HG03280 (cell line): ENCODE data around the gene KLHL8.
"Not testable (repeated sequence)": the region's sequence is repeated elsewhere in the genome, so short reads cannot be mapped to it uniquely, and the experiment has no call there.

Experiments
- ATAC-seq: cut with Tn5 transposase; IDR thresholded peaks from one replicate; pipeline ENCODE4 v1.9.1; 2021; ENCODE audit warnings: mild to moderate bottlenecking, moderate library complexity; ENCODE audit not compliant: unreplicated experiment

The KLHL8 gene

DNA sequence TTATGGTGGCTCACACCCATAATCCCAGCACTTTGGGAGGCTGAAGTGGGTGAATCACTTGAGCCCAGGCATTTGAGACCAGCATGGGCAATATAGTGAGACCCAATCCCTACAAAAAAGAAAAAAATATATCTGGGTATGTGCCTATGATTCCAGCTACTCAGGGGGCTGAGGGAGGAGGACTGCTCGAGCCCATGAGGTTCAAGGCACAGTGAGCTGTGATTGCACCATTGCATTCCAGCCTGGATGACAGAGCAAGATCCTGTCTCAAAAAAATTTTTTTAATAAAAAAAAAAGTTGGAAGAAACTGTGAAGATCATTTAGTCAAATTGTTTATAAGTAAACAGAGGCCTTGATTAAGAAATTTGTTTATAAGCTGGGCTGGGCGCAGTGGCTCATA lies 39.7 kb downstream of the KLHL8 start:
- ATAC-seq: no peak

DNA sequence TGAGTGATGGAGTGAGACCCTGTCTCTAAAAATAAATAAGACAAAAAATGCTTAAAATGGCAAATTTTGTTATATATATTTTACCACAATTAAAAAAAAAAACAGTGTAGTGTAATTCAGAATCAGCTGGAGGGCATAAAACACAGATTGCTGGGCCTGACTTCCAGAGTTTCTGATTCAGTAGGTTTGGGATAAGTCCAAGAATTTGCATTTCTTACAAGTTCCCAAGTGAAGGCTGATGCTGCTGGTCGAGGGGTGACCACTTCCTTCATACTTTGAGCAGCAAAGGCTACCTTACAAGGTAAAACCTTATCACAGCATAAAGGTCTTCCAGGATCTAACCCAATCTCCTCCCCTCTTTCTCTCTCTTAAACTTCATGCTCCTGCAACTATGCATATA lies 40.7 kb downstream of the KLHL8 start:
- ATAC-seq: no peak

- no peak for ATAC-seq
These were observed 45.7 kb downstream of the KLHL8 start for GRCh38 chr4:87174672-87175071.

DNA sequence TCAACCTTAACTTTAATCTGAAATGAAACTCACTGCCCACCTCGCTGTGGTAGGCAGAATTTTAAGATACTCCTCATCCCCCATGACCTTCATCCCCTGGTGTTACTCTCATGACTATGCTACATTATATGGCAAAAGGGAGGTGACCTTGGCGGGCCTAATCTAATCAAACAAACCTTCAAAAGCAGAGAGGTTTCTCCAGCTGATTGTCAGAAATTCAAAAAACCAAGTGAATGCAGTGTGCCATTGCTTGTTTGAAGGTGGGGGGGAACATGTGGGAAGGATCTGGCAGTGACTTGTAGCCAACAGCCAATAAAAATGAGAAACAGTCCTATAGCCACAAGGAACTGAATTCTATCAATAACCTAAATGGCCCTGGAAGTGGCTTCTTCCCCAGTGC lies 48.5 kb downstream of the KLHL8 start:
- no peak for ATAC-seq

GRCh38 chr4:87166296-87166854 lies 54.0 kb downstream of the KLHL8 start:
- ATAC-seq: no peak

DNA sequence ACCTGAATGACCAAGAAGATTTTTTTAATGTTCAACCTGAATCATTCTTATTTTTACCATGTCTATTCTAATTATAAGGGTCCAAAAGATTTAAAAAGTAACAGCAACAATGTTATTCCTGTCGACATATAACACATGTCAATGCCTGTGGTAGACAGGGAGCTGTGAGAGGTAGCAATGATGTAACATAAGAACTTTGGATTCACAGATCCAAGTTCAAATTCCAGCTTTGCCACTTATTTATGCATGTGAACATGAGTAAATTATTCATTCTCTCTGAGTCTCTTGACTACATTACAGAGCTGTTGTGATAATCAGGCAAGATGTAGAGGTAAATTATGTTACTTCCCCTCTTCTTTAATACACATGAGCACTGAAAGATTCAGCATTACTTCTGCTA lies 54.5 kb downstream of the KLHL8 start:
- ATAC-seq: no peak

DNA sequence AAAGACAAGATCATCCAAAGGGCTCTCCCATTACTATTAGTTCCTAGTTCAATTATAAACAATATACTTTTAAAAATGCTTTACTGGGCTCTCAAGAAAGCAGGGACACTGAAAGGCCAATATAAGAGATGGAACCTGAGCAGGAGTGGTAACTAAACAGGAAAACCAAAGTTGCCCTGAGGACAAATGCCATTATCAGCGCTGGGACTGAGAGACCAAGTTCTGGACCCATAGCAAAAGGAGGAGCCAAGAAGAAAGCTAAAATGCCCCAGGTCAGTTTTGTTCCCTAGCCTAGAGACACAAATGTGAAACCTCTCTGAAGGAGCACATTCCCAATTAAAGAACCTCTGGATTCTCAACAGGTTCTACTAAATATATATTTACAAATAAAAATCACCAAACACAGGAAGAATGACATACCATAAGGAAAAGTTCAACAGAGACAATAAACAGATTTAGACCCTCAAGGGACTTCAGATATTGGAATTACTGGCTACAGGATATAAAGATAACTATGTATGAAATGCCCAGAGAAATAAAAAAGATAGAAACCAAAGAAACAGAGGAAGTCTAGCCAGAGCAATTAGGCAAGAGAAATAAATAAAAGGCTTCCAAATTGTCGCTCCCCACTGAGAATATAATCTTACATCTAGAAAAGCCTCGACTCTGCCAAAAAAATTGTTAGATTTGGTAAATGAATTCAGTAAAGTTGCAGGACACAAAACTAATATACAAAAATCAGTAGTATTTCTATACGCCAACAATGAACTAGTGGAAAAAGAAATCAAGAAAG lies 67.1 kb downstream of the KLHL8 start:
- no peak for ATAC-seq

- ATAC-seq: no peak
These were observed 67.9 kb downstream of the KLHL8 start for GRCh38 chr4:87152310-87153041.

GRCh38 chr4:87151730-87152129 lies 68.7 kb downstream of the KLHL8 start:
- no peak for ATAC-seq

DNA sequence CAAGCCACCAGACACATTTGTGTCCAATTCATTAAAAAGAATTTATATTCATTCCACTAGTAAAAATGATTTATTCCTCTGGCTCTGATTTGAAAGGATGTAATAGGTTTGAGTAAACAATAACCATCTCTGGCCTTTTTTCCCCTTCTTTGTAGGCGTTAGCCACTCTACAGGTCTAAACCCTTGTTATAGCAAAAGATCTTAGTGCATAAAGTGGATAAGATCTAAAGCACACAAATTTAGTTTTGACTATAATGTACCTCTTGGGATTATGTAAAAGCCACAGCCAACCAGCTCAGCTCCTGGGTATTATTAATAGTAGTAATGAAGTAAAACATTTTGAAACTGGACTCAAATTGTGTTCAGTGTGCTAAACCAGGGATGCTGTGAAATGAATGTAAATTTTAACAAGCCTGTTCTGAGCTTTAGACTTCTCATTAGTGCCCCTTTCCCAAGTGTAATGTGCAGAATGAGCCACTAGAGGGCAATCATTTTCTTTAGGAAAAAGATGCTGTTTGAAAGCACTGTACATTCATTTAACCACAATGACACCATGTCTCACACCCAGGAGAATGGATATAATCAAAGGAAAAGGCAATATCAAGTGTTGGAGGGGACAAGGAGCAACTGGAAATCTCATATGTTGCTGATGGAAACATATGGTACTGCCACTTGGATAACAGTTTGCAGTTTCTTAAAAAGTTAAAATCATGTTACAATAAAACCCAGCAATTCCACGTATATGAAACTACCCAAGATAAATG lies 69.7 kb downstream of the KLHL8 start:
- ATAC-seq: peak; percentile 48

DNA sequence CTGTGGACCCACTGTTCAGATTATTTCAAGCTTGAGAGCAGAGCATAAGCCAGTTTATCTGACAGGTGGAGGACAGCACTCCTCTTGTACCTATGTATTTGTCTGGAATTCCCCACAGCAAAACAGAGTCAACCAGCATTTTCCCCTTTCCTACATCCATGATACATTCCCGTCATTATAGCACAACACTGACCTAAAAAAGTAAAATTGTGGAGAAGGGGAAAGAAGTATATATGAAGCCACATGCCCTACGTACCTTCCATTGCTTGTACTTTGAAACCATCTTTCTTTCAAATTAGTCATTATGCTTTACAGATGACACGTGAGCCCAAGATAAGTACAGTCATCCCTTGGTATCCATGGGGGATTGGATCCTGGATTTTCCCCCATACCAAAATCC lies 73.3 kb downstream of the KLHL8 start:
- no peak for ATAC-seq

DNA sequence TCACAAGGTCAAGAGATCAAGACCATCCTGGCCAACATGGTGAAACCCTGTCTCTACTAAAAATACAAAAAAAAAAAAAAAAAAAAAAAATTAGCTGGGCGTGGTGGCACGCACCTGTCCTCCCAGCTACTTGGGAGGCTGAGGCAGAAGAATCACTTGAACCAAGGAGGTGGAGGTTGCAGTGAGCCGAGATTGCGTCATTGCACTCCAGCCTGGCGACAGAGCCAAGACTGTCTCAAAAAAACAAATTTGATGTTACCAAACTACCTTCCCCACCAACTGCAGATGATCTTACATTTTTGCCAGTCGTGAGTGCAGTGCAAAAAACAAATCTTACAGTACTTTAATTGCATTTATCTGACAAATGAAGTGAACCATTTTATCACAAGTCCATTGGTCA lies 74.5 kb downstream of the KLHL8 start:
- not testable (repeated sequence) for ATAC-seq

- ATAC-seq: no peak
These were observed 76.1 kb downstream of the KLHL8 start for GRCh38 chr4:87144356-87144755.

- ATAC-seq: no peak
These were observed 79.0 kb downstream of the KLHL8 start for GRCh38 chr4:87141428-87141827.

- ATAC-seq: no peak
These were observed 86.3 kb downstream of the KLHL8 start for GRCh38 chr4:87134122-87134521.

GRCh38 chr4:87133183-87133582 lies 87.2 kb downstream of the KLHL8 start:
- ATAC-seq: no peak

DNA sequence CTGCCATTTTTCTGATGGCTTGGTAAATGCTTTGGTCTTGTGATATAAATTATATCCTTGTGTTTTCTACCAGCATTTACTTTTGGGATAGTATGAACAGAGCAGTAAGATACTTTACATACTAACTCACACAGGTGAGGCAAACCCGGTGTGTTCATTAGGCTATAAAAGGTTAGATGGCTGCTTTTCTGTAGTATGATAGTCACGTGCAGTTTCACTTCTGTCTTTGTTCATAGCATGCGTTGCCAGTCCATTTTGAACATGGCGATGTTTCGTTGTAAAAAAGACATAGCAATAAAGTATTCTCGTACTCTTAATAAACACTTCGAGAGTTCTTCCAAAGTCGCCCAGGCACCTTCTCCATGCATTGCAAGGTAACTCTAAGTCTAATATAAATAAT lies 88.4 kb downstream of the KLHL8 start:
- ATAC-seq: no peak

GRCh38 chr4:87130985-87131703 lies 89.3 kb downstream of the KLHL8 start:
- ATAC-seq: no peak

GRCh38 chr4:87129681-87130080 lies 90.7 kb downstream of the KLHL8 start:
- ATAC-seq: no peak

GRCh38 chr4:87128006-87128705 lies 92.3 kb downstream of the KLHL8 start:
- ATAC-seq: no peak
